Measurements from ENCODE around the gene FBXO5. TPM values are rescaled to one million over a fixed set of nuclear protein-coding genes. Genes with fewer than 3 reads are reported as not detected.

Gene FBXO5
- total RNA-seq, 2 donors from 2014 or later: 6.2 to 10.7 TPM

- DNase-seq (ENCODE audit: low spot score) (no peak), ATAC-seq (ENCODE audit: insufficient number of reproducible peaks, low FRiP score, low read depth) (no peak)
- no peak for TF ChIP-seq CTCF (IDR thresholded peaks at IDR 0.05)
- H3K27ac ChIP-seq: no peak overlapping the region
- H3K4me3 ChIP-seq: no peak overlapping the region
- no peaks in the 10 kb centered on the region for H3K36me3 ChIP-seq
- no peaks in the 10 kb centered on the region for H3K9me3 ChIP-seq
- H3K4me1 ChIP-seq (ENCODE audit: control insufficient read depth in 1 of 2, low read depth in 2 of 2): no peaks in the 10 kb centered on the region
- no peaks in the 10 kb centered on the region for H3K27me3 ChIP-seq (replicated peaks; ENCODE audit: insufficient read depth)
Observed at GRCh38 chr6:153016846-153017245, 34.0 kb upstream of the FBXO5 start.

GRCh38 chr6:153015094-153015640 is 32.3 kb upstream of the FBXO5 start:
- Histone ChIP-seq H3K27ac (no peak overlapping the region), H3K9me3 (no peaks in the 10 kb centered on the region), H3K4me3 (no peak overlapping the region), H3K27me3 (replicated peaks; ENCODE audit: insufficient read depth) (no peaks in the 10 kb centered on the region), H3K36me3 (no peaks in the 10 kb centered on the region), H3K4me1 (ENCODE audit: control insufficient read depth in 1 of 2, low read depth in 2 of 2) (no peaks in the 10 kb centered on the region)
- TF ChIP-seq CTCF (IDR thresholded peaks at IDR 0.05): no peak
- DNase-seq (ENCODE audit: low spot score) (no peak), ATAC-seq (ENCODE audit: insufficient number of reproducible peaks, low FRiP score, low read depth) (no peak)

GRCh38 chr6:153013438-153013837 is 30.6 kb upstream of the FBXO5 start:
- H3K27me3 ChIP-seq (replicated peaks; ENCODE audit: insufficient read depth): no peaks in the 10 kb centered on the region
- TF ChIP-seq CTCF (IDR thresholded peaks at IDR 0.05): no peak
- H3K27ac ChIP-seq: no peak overlapping the region
- ATAC-seq (ENCODE audit: insufficient number of reproducible peaks, low FRiP score, low read depth) (no peak), DNase-seq (ENCODE audit: low spot score) (no peak)
- no peaks in the 10 kb centered on the region for H3K36me3 ChIP-seq
- no peaks in the 10 kb centered on the region for H3K4me1 ChIP-seq (ENCODE audit: control insufficient read depth in 1 of 2, low read depth in 2 of 2)
- no peaks in the 10 kb centered on the region for H3K9me3 ChIP-seq
- no peak overlapping the region for H3K4me3 ChIP-seq

- Histone ChIP-seq H3K4me1 (ENCODE audit: control insufficient read depth in 1 of 2, low read depth in 2 of 2) (no peaks in the 10 kb centered on the region), H3K27me3 (replicated peaks; ENCODE audit: insufficient read depth) (no peaks in the 10 kb centered on the region), H3K4me3 (no peak overlapping the region), H3K27ac (no peak overlapping the region), H3K9me3 (no peaks in the 10 kb centered on the region), H3K36me3 (no peaks in the 10 kb centered on the region)
- DNase-seq (ENCODE audit: low spot score): no peak
- TF ChIP-seq CTCF (IDR thresholded peaks at IDR 0.05): no peak
- ATAC-seq (ENCODE audit: insufficient number of reproducible peaks, low FRiP score, low read depth): no peak
Observed at GRCh38 chr6:153012856-153013255, 30.0 kb upstream of the FBXO5 start.

GRCh38 chr6:153003366-153003690 is 20.5 kb upstream of the FBXO5 start:
- Histone ChIP-seq H3K4me1 (ENCODE audit: control insufficient read depth in 1 of 2, low read depth in 2 of 2) (peaks cover 31 to 39% of the 10 kb centered on the region in 2 donors), H3K27me3 (replicated peaks; ENCODE audit: insufficient read depth) (no peaks in the 10 kb centered on the region), H3K27ac (peak overlapping the region; percentile 82), H3K36me3 (no peaks in the 10 kb centered on the region), H3K4me3 (peak overlapping the region; percentile 75), H3K9me3 (no peaks in the 10 kb centered on the region)
- no peak for TF ChIP-seq CTCF (IDR thresholded peaks at IDR 0.05)
- no peak for ATAC-seq (ENCODE audit: insufficient number of reproducible peaks, low FRiP score, low read depth)
- no peak for DNase-seq (ENCODE audit: low spot score)

Data from thoracic aorta (tissue), 2 donors.